Activated effector memory CD4-positive, alpha-beta T cell treated with anti-CD3 and anti-CD28 coated beads, Interleukin-2, amount 50 U/mL, for 16 hours (primary cell): ENCODE results near the gene LRRC28.

ENCODE experiments used
- DNase-seq: peaks from one replicate; pipeline ENCODE4 v3.0.0-alpha.2; 2020

Gene LRRC28

DNA sequence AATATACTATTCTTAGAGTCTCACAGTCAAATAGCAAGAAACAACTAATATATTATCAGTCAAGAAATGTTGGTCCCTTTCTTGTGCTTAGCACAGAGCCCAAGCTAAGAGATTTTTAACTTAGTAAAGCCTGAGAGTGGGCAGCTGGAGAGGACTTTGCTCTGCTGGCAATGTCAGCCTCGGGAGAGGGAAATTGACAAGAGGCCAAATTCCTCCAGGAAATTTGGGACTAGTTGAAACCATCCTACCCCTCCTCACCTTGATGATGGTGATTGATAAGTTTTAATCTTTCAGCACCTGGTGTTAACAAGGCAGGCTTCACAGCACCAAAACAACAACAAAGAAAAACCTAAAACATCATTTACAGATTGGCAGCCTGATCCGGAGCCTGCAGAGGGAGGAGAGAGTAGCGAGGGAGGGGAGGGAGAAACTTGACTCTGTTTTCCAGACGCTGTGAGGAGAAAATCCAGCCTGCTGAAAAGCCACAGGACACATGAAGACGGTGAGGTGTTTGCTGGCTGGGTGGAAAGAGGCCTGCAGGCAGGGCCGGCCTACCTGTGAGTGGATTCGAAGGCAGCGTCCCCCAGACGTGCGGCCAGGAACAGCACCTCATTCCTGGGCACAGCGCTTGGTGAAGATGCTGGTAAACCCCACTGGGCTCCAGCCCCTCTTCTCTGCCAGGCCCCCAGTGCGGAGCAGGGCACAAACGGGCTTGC lies 150.9 kb downstream of the LRRC28 start:
- DNase-seq, result no peak

DNA sequence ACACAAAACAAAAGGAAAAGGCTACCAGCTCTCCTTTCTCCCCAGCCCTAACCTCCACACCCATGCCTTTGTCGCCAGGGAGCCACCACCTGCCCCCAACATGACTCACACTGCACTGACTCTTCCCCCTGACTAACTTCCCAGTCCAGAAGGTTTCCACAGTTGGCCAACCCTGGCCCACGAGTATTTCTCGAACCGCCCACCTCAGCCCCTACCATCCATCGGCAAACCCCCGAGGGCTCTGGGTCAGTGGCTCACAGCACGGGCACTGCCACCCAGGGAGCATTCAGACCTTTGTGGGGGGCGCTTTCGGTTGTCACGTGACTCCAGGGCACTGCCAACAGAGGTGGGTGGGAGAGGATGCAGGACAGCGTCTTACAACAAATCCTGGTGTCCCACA lies 152.3 kb downstream of the LRRC28 start:
- DNase-seq, result no peak

DNA sequence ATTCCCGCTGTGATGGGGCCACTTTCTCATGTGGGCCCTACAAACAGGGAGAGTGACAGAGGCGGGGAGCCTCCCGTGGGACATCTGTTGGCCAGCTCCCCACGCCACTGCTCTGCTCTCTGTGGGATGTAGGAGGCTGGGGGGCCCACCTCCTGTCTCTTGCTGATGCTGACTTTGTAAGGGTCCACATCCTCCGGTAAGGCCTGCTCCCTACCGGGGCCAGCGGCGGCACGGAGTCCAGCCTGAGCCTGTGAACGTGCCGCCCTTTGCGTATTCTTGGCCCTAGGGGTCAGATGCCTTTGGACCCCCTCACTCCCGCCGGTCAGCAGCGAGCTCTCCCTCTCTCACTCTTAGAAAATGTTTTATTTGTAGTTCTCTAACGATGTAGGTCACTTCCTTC lies 153.2 kb downstream of the LRRC28 start:
- no peak for DNase-seq

DNA sequence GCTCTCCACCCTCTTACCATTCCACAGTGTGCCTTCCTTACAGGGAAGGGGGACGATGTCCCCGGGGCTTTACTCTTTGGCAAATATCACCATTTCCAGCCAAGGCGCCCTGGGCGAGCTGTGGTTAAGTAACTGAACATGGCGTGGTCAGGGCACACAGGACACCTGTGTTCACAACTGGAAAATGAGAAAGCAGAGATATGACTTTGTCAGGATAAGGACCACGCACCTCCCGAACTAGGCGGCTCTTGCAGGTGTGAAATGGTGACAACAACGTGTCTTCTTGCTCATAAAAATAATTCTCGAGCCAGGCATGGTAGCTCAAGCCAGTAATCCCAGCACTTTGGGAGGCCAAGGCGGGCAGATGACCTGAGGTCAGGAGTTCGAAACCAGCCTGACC lies 154.8 kb downstream of the LRRC28 start:
- no peak for DNase-seq

DNA sequence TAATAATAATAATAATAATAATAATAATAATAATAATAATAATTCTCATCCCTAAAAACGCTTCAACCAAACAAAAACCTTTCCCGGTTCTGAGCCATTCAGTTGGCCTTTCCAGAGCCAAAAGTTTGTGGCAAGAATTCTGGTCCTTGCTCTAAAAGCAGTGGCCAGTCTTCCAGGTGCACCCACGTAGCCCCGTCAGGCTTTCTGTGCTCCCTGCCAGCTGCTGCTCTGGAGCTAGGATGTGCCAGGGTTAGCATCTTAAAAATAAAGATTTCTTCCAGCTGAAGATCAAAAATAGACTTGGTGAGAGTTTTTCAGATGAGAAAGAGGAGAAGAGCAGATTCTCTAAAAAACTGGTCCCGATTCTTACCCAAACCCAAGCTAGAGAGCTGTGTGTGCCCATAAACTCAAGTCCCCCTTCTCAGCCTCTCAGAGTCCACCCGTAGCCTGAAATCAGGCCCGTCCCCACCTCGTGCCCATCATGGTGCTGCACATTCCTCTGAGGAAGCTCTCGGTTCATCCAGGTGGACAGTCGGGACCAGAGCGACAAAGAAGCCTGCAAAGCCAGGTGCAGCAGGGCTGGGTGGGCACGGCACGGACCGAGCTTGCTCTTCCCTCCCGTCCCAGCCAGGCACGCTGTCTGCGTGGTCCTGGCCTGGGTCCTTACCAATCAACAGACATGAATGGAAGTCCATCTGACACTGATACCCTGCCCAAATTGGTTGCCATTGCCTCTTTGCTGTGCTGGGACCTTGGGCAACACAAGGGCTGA lies 155.6 kb downstream of the LRRC28 start:
- DNase-seq, result no peak

DNA sequence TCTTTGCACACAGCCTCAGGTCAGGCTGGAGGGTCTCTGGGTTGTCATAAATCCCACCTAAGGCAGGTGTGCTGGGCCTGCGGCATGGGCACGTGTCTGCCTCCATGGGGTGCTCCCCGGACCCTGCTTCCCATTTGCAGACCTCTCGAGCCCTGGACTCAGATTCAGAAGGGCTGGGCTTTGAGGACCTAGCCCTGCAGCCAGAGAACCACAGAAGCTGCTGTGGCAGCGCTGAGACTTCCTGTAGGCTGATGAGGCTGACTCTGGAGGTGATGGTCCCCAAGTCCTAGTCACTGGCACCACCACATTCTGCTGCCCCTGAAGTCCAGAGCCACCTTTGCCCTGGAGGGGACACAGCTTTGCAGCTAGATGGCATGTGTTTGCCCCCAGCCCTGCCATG lies 156.4 kb downstream of the LRRC28 start:
- DNase-seq, result no peak

DNA sequence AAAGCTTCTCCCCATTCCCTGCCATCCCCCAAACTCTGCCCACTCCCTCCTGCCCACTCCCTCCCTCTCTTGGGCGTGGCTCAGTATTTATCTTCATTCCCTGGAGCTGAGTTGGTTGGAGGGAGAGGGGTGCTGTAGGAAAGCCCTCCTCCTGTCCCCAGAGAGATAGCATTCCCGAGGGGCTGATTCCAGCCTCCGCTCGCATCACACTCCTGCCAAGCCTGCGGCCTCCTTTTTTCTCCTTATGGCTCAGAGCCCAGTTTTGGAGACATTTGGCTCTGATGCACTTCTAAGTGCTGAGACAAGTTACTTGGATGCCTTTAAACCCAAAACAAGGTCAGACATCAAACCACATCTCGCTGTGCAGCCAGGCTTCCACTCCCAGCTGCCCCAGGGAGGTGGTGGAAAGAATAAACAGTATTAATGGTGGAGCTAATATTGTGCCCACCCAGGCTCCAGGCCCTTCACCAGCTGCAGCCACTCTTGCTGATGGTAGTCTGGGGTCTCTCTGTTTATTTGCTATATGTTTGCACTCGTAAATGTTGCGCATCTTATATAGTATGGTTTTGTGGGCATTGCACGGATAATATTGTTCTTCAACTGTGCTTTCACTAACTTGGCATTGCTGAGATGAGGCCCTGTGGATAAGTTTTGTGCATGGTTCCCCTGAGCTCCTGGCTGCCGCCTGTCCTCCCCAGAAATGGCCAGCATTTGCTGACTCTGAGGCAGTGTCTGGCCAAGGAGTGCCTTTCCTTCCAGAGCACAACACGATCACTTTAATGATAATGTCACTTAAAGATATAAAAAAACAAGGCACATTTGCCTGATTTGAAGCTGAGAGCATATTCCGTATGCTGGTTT lies 157.2 kb downstream of the LRRC28 start:
- DNase-seq, result no peak

DNA sequence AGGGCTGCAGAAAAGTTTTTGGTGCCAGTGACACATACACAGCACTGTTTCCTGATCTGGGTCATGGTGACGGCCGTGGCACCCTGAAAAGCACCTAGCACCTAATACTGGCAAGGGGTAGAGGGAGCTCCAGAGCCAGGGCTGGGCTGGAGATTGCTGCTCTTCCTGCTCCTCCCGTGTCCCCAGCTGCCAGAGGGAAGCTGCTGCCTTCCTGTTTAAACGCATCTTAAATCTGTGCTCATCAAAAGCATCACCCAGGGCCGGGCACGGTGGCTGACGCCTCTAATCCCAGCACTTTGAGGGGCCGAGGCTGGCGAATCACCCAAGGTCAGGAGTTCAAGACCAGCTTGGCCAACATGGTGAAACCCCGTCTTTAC lies 157.8 kb downstream of the LRRC28 start:
- DNase-seq, result no peak

DNA sequence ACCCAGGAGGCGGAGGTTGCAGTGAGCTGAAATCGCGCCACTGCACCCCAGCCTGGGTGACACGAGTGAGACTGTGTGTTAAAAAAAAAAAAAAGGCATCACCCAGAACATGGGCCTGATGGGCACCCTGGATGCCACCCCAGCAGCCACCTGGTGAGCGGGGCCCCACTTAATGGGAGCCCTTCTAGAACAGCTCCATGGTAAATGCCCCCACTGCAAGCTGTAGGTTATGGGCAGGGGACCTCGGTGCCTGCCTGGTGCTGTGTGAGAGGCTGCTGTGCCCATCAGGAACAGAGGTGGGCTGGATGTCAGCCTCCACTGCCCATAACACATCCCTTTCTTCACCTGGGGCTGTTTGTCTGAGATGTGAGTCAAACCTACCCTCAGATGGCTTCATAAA lies 158.3 kb downstream of the LRRC28 start:
- no peak for DNase-seq

DNA sequence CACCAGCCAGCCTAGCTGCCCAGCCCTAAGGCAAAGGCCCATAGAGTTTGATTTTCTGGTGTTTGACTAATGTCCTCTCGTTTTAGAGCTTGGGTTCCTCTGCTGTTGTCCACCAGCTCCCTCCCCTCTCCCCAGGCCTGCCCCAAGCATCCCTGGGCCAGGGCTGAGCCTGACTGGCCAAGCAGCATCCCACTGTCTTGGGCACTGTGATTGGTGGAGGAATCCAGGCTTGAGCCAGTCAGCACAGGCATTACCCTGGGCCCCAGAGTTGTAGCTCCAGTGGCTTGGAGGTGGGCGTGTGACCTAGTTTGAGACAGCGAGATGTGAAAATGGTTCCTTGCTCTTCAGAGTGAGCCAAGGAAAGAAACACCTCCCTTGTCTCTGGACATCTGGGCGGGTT lies 159.2 kb downstream of the LRRC28 start:
- no peak for DNase-seq

DNA sequence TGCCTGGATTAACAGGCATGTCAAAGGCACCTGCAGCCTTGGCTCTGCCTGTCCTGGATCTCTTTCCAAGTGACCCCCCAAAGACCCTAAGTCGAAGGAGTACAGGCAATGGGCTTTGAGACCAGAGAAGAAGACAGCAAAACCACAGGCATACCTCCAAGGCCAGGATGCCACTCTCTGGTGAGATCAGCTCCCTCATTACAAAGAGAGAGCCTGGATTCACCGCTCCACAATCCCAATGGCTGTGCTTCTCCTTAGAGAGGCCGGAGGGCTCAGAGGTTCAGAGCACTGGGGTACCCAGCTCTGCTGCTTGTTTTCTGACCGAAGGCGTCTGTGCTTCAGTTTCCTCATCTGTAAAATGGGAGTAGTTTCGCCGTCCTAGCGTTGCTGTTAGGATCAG lies 160.0 kb downstream of the LRRC28 start:
- no peak for DNase-seq

DNA sequence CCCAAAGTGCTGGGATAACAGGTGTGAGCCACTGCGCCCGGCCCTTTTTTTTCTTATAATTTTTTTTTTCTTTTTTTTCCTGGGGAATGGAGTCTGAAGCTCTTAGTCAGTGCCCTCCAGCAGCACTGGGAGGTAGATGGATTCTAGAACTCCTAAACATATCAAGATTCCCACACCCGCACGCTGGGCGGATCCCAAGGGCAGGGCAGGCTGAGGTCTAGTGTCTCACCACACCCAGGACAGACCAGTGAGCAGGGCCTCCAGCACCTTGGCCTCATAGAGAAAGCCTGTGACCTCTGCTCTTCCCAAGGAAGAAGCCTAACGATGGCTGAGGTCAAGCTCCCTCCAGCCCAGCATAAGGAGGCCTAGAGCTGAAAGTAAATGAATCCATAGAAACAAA lies 160.8 kb downstream of the LRRC28 start:
- no peak for DNase-seq

DNA sequence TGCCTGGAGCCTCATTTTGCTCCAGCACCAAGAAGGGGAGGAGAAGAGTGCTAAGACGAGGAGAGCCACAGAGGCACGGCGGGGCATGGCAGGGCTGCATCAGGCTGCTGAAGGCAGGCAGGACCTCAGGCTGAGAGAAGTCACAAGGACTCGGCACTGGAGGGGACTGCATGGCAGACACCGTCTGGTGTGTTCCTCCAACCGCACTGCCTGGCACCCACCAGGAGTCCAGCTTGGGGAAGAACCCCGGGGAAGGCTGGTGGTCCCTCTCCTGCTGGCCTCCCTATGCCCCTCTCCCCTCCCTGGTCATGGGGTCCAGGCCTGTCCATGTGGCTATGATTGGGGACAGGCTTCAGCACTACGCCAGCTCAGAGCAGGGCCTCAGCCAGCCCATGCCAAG lies 161.3 kb downstream of the LRRC28 start:
- DNase-seq, result no peak

DNA sequence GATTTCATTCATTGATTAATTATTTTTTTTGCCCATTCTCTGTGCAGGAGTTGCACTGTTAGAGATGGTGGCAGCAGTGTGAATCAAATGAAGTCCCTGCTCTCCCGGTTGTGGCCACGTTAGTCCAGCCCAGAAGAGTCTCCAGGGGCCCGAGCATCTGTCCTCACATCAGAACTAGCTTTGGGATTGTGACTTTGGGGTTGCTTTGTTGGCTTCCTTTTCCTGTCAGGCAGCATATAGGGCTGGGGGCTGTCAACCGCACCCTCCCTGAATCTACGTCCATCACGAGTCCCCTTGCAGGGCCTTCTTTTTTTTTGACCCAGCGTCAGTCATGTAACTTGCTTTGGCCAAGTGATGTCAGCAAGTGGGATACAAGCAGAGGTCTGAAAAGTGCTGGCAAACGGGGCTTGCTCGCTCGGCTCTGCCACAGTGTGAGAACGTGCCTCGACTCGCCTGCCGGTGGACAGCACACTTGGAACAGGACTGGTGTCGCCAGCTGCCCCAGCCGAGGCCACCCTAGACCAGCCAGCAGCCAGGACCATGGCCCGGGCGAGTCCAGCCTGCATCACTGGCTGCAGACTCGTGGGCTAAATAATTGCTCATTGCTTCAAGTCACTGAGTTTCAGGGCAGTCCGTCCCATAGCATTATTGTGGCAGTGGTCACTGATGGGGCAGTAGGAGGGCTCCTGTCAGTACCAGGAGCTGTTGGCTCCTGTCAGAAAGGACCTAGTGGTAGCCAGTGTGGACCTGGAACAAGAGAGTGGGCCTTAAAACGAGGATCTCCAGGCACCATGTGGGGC lies 162.9 kb downstream of the LRRC28 start:
- DNase-seq, result no peak

DNA sequence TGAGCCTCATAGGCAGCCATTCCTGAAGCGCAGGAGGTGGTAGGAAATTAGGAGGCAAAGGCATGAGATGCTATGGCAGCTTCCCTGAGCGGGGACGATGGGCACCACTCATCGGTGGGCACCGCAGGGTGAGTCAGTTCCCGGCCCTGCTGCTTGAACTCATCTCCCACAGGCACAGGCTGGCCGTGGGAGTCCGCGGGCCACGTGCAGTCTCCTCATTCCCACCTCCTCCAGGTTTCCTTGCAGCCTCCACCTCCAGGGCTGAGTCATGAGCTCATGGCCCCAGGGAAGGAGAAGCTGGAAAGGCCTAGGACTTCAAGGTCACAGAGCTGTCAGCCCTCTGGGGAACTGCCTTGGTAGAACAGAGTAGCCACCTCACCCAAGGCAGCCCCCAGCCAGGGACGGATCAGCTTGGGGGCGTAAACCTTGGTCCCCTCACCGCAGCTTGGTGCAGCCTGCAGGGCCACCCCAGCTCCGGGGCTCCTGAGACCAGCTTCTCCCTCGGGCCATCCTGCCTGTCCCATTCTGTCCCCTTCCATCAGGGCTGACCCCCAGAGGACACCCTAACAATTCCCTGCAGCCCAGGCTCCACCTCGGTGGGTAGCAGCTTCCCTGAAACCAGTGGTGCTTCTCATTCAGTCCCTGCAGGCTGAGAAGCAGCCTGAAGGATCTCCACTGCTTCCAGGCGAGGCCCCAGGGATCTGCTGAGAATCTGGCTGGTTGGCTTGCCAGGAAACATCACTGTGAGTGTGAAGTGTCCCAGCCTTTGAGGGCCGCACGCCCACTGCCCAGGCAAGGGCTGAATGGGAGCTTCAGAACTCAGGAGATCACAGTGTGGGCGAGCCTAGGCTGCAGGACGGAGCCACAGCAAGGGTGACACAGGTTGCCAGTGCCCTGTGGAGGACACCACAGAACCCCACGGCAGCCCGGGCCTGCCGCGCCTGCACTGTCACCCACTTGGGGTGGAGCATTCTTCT lies 163.8 kb downstream of the LRRC28 start:
- no peak for DNase-seq

DNA sequence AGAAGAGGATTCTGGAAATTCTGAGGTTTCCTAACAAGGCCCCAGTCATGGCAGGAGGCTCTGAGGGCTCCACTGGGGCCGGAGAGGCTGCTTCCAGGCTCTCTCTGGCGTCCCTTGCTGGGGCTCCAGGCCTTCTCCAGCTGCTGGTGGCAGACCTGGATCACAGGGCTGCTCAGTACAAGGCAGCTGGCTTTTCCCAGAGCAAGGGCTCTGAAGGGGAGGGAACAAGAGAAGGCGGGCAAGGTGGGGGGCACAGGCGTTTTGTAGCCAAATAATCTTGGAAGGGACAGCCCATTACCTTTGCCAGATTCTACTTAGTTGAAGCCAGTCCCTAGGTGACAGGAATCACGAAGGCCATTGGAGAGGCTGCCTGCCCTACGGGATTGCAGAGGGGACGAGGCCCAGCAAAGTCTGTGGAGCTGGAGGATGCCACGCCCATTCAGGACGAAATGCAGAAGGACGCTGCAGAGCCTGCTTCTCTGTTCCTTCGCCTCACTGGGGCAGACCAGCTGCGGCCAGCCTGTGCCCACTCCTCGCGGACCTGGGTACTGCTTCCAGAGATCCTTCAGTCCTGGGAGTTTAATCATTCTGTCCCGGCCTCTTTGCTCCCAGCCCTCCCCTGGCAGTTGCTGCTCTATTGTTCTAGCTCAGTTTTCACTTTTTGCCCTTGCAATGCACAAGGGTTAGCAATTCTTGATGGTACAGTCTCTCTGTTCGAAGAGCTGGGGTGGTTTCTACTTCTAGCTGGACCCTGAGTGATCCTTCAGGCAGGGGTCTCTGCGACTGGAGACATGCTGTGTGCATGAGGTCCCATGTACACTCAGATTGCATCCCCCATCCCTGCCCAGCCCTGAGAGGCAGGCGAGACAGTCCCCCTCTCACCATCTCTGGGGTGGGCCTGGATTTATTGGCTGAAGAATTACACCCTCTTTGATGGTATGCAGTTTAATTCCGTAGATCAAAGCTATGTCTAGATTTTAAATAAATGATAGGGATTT lies 165.2 kb downstream of the LRRC28 start:
- DNase-seq, result no peak

DNA sequence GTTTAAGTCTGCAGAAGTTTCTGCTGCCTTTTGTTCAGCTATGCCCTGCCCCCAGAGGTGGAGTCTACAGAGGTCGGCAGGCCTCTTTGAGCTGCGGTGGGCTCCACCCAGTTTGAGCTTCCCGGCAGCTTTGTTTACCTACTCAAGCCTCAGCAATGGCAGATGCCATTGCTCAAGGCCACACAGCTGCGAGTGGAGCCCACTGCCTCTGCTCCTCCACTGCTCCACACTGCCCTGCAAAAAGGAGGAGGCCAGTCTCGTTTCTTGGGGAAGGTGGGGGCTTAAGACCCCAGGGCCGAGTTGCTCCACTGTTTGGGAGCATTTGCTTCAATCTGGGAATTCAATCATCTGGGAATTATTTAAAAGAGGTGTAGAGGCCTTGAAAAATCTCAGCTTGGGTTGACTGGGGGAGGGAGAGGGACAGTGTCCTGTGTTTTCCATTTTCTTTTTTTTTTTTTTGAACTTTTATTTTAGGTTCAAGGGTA lies 169.9 kb downstream of the LRRC28 start:
- peak; percentile 53 for DNase-seq

DNA sequence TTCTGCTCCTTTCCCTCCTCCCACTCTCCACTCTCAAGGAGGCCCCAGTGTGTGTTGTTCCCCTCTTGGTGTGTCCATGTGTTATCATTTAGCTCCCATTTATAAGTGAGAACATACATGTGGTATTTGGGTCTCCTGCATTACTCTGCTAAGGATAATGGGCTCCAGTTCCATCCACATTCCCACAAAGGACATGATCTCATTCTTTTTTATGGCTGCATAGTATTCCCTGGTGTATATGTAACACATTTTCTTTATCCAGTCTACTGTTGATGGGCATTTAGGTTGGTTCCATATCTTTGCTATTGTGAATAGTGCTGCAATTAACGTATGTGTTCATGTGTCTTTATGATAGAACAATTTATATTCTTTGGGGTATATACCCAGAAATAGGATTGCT lies 170.5 kb downstream of the LRRC28 start:
- no peak for DNase-seq

DNA sequence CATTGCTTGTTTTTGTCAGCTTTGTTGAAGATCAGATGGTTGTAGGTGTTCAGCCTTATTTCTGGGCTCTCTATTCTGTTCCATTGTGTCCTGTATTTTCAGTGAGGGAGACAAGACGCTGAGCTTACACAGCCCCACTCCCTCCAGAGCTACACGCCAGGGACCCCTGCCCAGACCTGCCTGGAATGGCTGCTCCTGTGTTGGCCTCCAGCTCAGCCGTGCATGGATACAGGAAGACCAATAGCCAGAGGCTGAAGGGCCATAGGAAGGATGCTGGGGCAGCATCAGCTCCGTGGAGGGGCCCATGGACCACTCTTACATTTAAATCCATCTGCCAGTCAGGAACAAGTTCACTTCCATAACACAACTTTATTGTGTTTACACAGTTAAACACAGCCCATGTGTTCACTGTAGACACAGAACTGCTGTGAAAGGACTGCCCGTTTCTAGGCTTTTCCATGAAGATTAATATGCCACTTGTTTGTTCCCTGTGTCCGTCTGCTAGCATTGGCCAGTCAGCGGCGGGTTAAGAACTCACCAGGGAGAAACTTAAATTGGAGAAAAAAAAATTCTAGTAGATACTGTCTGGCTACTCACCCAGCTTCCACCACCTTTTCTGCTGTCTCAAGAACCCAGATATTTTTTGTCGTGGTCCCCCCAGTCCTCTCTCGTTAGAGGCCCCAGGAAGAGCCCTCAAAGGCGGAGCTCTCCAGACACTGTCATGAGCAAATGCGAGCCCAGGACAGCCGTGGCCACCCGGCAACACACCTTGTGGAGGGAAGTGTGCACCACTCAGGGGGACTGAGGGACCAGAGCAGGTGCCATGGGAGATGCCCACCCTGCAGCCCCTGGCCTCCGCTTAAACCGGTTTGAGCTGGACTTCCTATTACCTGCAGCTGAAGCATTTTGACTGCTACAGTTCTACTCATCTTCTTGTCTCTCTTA lies 172.2 kb downstream of the LRRC28 start:
- DNase-seq, result peak; percentile 54
